GM18505 (cell line): Measurements from ENCODE around the gene MRTFB.
"Not testable (repeated sequence)": the region's sequence is repeated elsewhere in the genome, so short reads cannot be mapped to it uniquely, and the experiment has no call there.

Experiments
- ATAC-seq: cut with Tn5 transposase; IDR thresholded peaks from one replicate; pipeline ENCODE4 v1.9.1; 2021; ENCODE audit not compliant: unreplicated experiment
- POLR2A ChIP-seq: IDR thresholded peaks from 4 replicates; pipeline ENCODE4 v1.6.1; 2011; ENCODE audit warnings: borderline replicate concordance; ENCODE audit not compliant: insufficient read depth, insufficient read length; ENCODE audit errors: extremely low read depth

The MRTFB gene

DNA sequence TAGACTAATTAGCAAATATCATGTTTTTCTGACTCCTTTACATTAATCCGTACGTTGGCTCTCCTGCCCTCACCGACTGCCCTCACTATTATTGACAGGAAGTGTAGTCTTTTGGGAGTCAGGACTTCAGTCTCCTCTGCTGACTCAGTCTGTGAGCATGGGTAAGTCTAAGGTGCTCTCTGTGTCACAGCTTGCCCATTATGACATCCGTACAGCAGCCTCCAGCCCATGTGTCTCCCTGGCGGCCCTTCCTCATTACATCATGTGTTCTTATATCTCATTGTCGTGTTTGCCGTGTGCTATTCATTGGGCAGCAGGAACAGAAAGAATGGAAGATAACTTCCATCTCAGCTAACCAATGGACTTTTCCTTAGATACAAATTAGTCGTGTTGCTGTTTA is 77.5 kb downstream of the MRTFB start:
- no peak for TF ChIP-seq POLR2A
- ATAC-seq = no peak

DNA sequence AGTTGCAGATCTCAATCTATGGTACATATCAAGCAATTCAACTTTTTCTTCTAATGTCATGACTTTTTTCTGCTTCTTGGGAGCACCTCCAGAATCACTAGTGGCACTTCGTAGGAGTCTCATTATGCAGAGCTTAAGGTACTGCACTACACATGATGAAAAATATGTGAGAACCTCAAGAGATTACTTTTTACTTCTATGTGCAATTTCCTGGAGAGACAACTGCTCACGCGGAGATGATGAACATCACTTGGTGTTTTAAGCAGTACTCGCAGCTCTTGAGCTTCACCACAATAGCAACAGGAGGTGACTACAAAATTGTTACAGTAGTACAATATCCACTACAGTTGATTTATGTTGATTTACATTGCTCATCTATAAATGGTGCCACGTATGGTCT is 79.7 kb downstream of the MRTFB start:
- TF ChIP-seq POLR2A = no peak
- ATAC-seq = no peak

DNA sequence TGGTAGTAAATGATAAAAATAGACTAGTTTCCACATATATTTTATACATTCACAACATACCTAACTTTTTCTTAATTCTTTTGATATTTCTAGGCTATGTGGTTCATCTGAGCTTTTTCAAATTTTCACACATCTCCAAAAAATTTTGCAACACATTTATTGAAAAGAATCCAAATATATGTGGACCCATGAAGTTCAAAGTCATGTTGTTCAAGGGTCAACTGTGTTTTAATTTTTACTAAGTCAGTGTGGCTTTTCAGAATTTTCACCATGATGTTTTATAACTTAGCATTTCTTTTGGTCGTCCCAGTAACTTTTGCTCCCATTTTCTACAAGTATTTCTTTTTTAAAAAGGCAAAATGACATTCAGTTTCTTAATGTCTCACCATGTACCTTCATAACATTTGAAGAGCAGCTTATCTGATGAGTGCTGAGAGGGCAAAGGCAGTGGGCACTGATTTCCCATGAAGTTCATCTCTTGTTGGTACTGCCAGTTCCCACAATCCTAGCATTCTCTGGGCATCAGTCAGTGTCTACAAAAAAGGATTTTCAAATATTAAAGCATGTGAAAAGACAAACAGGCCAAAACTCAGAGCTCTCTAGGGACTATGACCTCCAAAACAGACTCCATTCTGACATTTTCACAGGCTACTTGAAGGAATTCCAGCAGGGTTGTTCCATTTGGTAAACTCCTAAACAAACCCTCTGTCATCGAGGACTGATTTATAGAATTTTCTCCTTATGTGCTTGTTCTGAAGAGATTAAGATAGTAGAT is 80.3 kb downstream of the MRTFB start:
- TF ChIP-seq POLR2A = no peak
- no peak for ATAC-seq

- no peak for ATAC-seq
- TF ChIP-seq POLR2A = no peak
Measured at GRCh38 chr16:14155572-14156190, 84.6 kb downstream of the MRTFB start.

DNA sequence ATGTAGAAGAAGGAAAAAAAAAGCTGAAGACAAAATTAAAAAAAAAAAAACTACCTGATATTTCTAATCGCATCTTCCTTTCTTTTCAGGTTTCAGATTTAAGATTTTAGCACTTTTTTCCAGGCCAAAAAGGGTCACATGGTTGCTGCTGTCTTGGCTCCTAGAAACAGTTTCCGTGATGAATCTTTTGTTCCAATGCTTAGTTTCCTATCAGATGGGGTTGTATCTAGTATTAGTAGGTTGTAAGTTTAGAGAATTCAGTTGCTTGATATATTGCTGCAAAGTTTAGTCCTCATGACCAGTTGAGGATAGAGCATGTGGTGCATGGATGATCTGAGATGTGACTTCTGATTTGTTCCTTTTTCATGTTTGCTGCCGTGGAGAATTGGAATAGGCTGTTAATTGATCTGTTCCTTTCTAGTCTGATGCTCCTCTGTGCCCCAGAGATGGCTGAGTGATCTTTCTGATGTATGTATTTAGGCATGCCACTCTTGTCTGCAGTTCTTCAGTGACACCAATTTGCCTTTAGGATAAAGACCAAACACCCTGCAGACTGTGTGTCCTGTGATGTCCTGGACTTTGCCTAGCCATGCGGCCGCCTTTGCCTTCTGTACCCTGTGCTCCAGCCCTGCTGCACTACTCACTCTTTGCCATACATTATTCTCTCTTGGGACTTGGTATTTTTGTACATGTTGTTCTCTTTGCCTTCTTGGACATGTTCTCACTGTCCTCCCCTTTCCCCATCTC is 94.0 kb downstream of the MRTFB start:
- no peak for ATAC-seq
- no peak for TF ChIP-seq POLR2A

GRCh38 chr16:14168146-14168545 is 97.0 kb downstream of the MRTFB start:
- no peak for ATAC-seq
- no peak for TF ChIP-seq POLR2A

- ATAC-seq = no peak
- TF ChIP-seq POLR2A = no peak
Measured at GRCh38 chr16:14172200-14172809, 101.2 kb downstream of the MRTFB start.

- TF ChIP-seq POLR2A = no peak
- ATAC-seq = no peak
Measured at GRCh38 chr16:14175086-14175485, 104.0 kb downstream of the MRTFB start.

- no peak for TF ChIP-seq POLR2A
- ATAC-seq = no peak
Measured at GRCh38 chr16:14177704-14178103, 106.6 kb downstream of the MRTFB start.

- ATAC-seq = no peak
- no peak for TF ChIP-seq POLR2A
Measured at GRCh38 chr16:14179116-14179515, 108.0 kb downstream of the MRTFB start.

DNA sequence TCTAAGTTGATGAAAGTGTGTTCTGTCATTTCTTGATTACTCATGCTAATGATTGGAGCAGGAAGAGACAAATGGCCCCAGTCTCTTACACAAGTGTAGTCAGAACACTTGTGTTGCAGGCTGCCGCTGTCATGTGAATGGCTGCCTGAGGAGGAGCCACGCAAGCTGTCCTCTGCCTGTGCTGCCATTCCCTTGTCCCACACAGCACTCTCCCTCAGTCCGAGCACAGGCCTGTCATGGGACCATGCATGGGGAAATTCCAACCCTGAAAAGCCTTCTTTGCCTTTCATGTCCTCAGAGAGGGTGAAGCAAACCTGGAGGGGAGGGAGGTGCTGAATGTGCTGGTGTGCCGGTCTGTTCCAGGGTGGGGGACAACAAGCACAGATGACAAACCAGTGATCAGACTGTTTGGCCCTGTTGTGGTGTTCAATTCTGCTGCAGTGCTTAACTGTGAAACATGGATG is 109.4 kb downstream of the MRTFB start:
- no peak for ATAC-seq
- TF ChIP-seq POLR2A = no peak

DNA sequence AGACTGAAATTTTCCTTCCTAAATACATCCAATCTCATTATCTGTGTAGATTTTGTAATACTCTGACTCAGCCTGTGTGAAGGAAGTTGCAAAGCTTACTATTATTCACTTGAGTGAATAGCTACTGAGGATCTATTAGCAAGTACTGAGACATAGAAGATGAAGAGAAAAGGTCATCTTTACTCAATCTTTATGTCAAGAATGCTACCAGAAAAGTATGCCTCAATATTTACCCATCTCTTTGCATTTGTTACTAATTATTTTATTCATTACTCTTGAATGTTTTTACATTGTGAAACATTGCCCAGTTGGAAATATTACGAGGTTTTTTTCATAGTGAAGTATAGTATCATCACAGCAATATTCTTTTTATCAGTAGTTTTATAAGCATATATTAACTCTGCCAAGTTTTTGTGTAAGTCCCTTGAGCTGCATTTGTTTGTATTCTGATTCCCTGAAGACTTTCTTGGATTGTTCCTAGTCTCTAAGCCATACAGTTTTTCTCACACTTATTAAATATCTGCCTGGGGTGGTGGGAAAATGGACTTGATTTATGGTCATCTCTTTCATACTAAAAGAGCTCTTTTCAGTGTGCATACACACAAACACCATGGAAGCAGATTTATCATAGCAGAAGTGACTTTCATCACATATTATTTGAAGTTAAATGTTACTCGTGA is 110.4 kb downstream of the MRTFB start:
- no peak for ATAC-seq
- TF ChIP-seq POLR2A = no peak

- TF ChIP-seq POLR2A = no peak
- ATAC-seq = no peak
Measured at GRCh38 chr16:14182999-14183398, 111.9 kb downstream of the MRTFB start.

- not testable (repeated sequence) for ATAC-seq
Measured at GRCh38 chr16:14183962-14184361, 112.8 kb downstream of the MRTFB start.
